ENCODE measurements around the gene KLHL15.
A peak's percentile ranks its signal among the peaks of the same experiment; 100 is the strongest.
"Not testable (repeated sequence)": the region's sequence is repeated elsewhere in the genome, so short reads cannot be mapped to it uniquely, and the experiment has no call there.

Gene KLHL15

DNA sequence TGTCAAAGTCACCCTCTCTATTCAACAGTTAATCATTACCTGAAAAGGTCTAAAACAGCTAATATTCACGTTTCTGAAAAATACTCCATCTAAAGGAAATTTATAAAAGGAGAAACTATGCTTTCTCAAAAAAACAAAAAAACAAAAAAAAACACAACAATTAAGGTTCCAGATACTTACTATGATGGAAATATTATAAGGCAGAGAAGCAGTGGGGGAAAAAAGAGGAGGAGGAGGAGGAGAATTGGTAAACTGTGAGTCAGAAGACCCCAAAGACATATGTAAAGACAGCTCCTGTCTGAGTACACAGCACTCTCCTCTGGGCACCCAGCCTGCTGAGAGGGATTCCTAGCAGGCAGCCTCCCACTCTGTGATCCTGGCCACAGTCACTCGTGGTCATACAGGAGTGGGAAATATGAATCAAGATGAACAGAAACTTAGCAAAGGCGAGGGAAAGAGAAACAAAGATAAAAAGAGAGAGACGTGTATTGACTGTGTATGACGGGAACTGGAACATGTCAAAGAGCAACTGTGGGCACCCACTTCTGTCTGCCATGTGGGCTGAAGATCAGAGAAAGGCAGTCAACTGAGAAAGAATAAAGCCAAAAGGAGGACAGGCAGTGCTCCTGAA, 12.5 kb downstream of the KLHL15 start:
- DNase-seq (ENCODE audit: low read depth): no peak

DNA sequence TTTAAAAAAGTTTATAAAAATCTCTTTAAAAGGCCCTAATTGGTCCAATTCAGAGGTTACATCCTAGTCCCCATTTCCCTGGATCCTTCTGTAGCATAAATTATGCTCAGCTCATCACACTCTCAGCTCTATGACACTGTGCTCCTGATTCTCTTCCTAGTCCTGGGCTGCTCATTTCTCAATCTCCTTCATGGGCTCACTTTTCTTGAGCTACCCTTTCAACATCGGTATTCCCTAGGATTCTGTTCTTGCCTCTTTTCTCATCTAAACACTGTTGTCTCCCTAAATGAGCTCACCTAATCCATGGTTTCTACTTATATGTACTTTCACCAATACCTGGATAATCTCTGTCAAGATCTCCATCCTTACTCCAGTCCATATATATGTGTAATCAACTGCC, 14.7 kb downstream of the KLHL15 start:
- no peak for DNase-seq (ENCODE audit: low read depth)

DNA sequence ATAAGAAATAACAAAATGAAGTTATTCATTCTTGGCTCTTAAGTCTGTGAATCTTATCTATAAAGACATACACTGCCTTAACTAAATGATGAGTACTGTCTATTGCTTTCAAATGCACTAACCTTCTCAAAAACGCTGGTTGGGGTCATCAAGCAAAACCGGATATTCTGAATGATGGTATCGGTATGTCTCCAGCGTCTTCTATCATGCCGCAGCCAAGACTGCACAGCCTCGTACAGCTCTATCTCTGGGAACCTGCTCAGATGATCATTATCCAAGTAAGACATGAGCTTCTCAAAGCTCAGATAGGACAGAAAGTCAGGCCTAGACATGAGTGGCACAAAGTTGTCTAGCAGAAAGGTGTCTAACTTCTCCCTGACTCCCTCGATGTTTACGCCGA, 21.1 kb downstream of the KLHL15 start:
- no peak for DNase-seq (ENCODE audit: low read depth)

DNA sequence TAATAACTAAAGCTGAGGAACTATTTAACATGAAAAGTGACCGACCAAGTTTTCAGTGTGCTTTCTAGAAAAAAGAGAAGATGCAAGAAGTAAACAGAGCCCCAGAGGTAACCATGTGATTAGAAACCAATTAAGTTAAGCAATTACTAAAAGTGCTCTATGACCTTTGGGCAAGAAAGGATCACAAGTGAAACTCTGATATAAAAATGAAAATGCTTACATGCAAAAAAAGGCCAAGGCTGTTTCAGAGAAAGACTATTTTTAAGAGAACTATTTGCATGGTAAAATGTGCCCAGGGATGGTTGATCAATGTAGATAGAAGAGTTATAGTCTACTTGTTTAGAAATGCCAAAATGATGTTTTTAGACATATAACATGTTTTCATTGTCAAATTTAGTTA, 22.0 kb downstream of the KLHL15 start:
- DNase-seq (ENCODE audit: low read depth): no peak

DNA sequence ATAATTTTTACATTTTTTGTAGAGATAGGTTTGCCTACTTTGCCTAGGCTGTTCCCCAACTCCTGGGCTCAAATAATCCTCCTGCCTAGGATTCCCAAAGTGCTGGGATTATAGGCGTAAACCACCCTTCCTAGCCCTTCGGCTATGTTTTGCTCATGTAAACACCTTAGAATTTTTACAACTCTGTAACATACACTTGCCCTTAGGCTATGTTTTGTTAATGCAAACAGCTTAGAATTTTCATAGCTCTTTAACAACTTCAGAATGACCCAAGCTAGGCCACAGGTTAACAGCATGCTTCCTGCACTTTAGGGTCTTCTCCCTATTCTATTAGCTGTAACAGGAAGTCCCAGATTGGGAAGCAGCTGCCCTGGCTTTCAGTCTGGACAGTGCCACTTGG, 24.2 kb downstream of the KLHL15 start:
- DNase-seq (ENCODE audit: low read depth): no peak

DNA sequence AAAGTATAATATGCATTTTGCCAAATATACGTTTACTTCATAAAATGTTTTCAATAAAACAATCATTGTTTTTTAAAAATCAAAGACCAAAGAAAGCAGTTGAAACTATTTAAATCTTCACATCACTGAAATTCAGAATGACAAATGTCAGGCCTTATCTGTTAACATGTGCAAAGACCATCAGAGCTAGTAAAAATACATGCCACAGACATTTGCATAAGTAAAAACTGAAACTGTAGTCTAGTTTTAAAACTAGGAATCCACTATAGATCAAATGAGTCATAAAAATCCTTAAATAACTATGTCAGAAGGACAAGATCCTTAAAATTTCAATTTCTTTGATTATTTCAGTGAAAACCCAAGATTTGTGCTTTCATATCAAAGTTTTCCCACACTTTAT, 24.8 kb downstream of the KLHL15 start:
- no peak for DNase-seq (ENCODE audit: low read depth)

DNA sequence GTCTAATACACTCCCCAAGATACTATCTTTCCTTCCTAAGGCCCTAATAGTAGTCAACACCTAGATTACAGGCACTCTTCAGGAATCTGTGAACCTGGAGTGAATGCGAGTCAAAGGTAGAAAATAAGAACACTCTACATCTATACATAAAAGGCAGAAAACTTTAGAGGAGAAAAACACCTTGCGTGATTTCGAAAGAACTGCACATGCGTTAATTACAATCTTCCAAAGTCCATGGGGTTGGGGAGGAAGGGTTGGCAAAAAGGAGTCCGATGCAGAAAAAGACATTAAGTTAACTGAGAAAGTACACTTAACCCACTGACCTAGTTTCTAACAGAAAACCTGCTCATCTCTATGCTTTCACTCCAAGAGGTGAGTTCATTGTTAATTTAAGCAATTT, 27.3 kb downstream of the KLHL15 start:
- no peak for DNase-seq (ENCODE audit: low read depth)

DNA sequence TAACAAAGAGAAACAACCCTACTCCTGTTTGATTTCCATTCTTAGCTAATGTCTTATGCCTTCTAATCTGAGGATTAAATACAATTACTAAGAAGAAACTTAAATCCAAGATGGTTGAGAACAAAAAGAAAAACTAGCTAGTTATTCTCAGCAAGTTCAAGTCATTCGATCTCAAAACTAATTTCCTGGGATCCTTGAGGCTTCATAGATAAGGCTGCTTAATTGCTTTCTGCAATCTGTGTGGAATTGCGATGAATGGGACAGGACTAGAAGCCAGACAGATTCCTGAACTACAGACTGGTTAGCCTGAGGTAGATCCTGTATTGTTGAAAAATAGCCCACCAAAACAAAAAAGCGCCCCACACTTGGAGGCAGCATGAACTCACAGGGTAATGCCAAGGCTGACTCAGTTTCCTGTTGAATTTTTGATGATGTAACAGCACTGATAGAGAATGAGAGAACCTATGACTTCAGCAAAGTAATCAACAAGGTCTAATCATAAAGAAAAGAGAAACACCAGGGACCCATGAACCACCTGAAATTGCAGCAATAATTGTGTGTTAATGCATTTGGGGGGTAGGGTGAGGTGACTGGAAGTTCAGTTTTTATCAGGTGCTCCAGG, 33.9 kb downstream of the KLHL15 start:
- no peak for DNase-seq (ENCODE audit: low read depth)

DNA sequence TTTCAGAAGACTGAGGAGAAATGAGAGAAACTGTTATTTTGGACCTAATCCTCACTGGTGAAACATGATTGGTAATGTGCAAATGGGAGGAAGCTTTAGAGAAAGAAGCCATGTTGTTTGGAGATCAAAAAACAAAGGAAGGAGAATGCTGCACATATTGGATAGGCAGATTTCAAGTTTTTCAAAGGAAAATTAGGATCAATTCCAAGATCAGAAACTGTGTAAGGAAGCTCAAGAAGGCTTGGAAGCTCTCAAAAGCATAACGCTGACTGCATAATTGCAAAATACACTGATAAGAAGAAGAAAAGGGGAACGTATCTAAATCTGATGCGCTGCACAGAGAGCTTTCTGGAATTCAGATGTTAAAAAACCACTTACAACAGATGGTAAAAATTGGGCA, 34.6 kb downstream of the KLHL15 start:
- no peak for DNase-seq (ENCODE audit: low read depth)

DNA sequence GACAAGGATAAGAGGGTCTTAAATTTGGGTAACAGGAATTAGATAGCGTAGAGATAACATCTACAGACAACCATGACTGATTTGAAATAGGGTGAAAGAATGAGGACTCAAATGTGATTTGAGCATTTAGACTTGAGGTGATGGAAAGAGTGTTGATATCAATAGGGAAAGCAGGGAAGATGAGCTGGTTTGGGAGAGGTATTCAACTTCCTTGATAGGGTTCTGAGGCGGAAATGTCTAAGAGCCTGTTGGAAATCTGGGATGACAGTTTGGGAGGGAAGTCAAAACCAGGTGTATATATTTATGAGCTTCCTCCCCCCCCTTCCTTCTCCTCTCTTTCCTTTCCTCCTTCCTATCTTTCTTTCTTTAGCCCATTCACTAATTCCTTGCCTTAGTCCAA, 36.5 kb downstream of the KLHL15 start:
- DNase-seq (ENCODE audit: low read depth): no peak

DNA sequence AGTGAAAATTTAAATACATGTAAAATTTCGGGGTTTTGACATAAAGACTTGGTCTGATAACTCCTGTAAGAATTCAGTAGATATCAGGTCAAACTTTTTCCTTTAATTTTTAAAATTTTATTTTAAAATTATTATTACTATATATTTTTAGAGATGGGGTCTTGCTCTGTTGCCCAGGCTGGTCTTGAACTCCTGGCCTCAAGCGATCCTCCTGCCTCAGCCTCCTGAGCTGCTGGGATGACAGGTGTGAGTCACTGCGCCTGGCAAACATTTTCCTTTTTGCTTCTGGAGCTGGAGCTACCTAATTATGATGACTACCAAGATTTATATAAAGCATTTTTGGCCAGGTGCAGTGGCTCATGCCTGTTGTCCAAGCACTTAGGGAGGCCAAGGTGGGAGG, 37.3 kb downstream of the KLHL15 start:
- no peak for DNase-seq (ENCODE audit: low read depth)

DNA sequence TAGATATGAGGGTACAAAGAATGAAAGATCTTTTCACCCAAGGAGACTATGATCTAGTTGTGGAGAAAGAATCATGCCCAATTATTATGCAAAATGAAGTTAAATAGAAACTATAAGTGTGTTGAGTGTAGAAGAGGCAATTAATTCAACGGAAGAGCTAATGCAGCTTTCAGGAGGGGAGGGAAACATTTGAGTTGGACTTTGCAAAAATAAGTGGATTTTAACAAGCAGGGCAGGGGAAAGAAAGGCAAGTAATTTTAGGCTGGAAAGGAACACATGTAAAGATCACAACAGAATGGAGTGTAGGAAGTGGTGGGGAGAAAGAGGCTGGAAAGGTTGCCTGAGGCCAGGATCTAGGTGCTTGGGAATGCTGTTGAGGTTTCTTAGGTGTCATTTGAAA, 44.1 kb downstream of the KLHL15 start:
- no peak for DNase-seq (ENCODE audit: low read depth)

DNA sequence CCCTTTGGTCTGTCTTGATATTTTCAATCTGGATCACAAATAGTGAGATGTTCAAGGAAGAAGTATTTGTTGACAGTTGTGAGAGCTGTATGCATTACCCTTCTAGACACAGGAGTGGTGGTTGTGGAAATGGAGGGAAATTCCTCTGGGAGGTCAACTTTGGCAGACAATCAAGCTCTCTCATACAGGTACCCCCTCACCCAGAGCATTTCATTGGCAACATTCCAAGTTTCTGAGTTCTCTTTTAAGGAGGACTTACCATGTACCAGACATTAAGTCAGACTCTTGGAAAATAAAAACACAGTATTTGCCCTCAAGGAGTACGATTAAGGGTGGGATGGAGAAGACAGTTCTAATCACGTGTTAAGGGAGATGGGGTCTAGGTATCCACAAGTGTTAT, 45.3 kb downstream of the KLHL15 start:
- no peak for DNase-seq (ENCODE audit: low read depth)

DNA sequence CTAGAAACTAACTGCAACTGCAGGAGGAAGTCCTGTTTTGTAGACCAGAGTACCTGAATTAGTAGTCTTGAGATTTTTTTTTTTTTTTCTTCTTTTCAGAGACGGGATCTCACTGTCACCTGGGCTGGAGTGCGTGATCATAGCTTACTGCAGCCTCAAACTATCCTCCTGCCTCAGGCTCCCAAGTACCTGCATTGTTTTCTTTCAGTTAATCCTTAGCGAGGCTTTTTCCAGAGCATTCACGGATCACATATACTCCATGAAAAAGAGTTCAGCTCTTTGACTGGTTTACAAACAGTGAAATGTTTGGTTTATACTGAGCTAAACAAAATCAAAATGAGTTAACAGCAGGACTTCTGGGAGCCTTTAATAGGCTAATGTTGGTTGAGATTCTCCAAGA, 45.8 kb downstream of the KLHL15 start:
- DNase-seq (ENCODE audit: low read depth): no peak

DNA sequence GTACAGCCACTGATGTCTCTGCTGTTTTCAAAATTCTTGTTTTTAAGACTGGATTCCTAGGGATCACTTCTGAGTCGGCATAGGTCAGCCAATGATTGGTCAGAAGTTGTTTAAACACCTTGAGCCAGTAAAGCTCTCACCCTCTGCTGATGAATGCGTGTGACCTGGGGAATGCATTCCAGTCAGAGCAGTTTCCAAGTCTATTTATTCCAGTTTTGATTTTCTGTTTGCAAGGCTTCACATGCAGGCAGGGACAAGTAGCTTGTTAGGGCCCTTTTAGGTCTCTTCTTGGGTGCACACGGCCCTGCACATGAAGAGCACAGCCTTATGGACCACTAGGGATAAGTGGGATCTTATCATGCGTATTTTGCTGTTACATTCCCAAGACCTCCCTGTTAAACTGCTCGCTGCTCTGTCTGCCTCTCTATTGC, 47.0 kb downstream of the KLHL15 start:
- DNase-seq (ENCODE audit: low read depth): no peak

DNA sequence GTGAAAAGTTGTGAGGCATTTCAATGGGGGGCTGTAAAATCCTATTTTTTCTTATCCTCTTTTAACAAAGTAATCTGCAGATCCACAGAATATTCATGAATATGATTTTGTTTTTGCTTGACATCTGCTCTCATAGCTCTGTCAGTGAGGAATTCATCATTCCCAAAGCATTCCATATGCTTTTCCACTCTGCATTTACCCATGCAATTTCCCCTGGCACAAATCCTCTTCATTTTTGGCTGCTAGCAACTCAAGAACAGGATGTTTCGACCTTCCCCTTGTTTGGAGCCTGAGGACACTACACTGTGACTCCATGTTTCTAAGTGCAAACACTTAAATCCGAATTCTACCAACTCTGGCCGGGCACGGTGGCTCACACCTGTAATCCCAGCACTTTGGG, 48.5 kb downstream of the KLHL15 start:
- no peak for DNase-seq (ENCODE audit: low read depth)

DNA sequence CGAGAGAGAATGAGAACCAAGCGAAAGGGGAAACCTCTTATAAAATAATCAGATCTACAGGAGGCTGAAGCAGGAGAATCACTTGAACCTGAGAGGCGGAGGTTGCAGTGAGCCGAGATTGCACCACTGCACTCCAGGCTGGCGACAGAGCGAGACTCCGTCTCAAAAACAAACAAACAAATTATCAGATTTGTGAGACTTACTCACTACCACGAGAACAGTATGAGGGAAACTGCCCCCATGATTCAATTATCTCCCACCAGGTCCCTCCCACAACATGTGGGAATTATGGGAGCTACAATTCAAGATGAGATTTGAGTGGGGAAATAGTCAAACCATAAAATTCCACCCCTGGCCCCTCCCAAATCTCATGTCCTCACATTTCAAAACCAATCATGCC, 61.4 kb downstream of the KLHL15 start:
- DNase-seq (ENCODE audit: low read depth): not testable (repeated sequence)

DNA sequence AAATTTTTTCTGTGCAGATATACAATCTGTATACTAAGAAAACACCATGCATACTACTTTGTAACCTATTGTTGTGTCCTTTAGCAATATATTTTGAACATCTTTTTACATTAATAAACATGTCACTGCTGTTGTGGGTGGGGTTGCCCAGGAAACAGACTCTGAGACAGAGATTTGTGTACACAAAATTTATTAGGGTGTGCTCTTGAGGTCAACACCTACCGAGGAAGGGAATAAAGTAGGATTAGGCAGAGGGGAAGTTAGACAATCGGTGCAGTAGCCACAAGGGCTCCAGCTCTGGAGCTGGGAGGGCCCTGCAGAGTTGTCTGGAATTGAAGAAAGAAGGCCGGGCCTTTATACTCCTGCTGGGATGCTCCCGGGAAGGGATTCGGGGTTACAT, 62.8 kb downstream of the KLHL15 start:
- no peak for DNase-seq (ENCODE audit: low read depth)

DNA sequence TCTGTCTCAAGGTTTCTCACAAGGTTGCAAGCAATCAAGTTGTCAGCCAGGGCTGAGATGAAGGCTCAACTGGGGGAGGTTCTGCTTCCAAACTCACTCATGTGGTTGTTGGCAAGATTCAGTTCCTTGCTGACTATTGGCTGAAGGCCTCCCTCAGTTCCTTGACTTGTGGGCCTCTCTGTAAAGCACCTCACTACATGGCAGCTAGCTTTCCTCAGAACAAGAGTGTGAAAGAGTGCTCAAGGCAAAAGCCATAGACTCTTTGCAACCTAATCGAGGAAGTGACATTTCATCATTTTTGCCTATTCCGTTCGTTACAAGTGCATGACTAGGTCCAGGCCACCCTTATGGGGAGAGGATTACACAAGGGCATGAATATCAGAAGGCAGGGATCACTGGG, 67.2 kb downstream of the KLHL15 start:
- no peak for DNase-seq (ENCODE audit: low read depth)

DNA sequence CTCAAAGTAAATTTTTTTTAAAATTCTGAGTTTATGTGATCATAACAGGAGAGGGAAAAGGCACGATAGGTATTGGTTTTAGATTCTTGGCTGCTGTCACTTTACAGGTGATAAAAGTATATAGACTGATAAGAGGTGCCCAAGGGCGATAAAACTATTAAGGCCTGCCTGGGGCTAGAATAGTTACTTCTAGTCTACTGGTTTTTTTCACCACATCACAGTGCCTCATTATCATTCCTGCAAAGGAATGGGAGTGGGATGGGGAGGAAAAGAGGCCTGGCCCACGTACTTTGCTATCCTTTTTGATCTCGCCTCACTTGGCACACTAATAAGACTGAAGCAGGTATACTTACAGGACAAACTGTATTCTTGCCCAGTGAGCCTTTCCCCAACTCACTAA, 72.6 kb downstream of the KLHL15 start:
- DNase-seq (ENCODE audit: low read depth): no peak

DNA sequence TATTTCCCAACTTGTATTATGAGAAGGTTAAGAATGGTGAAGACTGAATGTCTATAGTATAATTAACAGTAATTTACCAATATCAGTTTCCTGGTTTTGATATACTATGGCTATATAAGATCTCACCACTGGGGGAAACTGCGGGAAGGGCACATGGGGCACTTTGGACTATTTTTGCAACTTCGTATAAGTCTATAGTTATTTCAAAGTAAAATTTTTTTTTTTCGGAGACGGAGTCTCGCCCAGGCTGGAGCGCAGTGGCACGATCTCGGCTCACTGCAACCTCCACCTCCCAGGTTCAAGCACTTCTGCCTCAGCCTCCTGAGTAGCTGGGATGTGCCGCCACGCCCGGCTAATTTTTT, 73.1 kb downstream of the KLHL15 start:
- no peak for DNase-seq (ENCODE audit: low read depth)

DNA sequence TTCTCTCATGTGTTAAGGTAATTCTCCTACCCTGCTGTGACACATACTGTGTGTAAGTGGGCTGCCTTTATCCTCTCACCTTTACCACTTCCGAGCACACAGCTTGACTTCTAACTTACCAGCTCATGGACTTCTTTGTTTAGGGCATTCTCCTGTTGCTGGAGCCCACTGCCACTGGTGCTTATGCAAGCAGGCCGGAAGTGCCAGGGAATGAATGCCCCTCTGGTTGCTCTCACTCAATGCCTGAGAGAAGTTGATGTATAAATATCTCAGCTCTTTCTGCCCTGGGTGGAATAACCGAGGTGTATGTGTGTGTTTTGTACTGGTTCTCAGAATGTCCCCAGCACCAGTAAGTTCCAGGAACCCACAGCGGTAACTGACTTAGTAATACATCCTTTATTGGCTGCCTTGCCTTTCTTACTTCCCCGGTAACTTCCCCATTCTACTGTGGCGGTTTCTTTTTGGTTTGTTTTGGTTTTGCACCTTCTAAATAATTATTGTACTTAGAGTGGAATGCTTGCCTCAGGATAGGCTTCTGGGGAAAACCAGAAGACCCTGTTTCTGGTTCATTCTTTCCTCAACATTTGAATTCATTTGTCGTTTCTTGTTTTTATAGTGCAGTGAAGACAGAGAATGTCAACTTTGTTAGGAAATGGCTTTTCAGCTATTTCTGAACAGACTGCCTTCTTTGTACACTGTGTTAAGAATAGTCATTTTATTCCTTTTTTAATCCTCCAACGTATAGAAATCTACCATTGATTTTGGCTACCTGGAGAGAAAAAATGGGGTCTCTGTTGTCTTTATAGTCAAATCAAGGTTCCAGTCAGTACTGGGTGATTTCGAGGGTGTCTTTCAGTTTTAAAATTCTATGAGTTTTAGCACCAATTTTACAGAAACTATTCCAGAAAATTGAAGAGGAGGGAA, 73.7 kb downstream of the KLHL15 start:
- peak; percentile 2 for DNase-seq (ENCODE audit: low read depth)

DNA sequence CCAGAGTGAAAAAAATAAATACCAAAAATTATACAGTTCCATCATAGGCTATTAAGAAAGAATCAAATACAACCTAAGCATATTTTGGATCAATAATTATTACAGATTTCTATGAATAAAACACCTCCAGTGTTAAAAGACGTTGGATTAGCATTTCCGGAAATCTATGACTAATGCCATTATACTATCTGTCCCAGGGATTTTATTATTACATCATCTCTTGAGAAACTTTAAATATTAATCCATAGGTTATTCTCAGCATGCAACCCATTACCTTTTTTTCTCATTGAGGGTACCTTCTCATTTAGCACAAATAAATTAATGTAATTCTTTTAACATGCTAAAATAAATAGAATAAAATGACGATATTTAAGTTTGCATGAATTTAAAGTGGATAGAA, 74.6 kb downstream of the KLHL15 start:
- no peak for DNase-seq (ENCODE audit: low read depth)

Data from stimulated activated CD8-positive, alpha-beta memory T cell treated with anti-CD3 and anti-CD28 coated beads, Interleukin-7, amount 100 ng/mL, for 24 hours (primary cell).